SK-N-SH treated with all-trans-retinoic acid at 6 μM for 48 hours (cell line): ENCODE results near the gene OR8K3.

Experiments
- ARNTL ChIP-seq: fragments of 450-650 bp; formaldehyde crosslinking; IDR thresholded peaks from 2 replicates; pipeline ENCODE4 v1.5.0; 2020; ENCODE audit warnings: low read depth, mild to moderate bottlenecking, moderate library complexity, borderline replicate concordance
- CSDC2 ChIP-seq: fragments of 250-450 bp; sonication (Bioruptor Pico); IDR thresholded peaks from 2 replicates; pipeline ENCODE4 v1.5.0; 2020; ENCODE audit warnings: mild to moderate bottlenecking, moderate library complexity
- ESRRG ChIP-seq: fragments of 250-450 bp; sonication (Bioruptor Pico); IDR thresholded peaks from 2 replicates; pipeline ENCODE4 v1.6.1; 2021; ENCODE audit warnings: mild to moderate bottlenecking
- RARB ChIP-seq: fragments of 250-450 bp; sonication (Bioruptor Pico); IDR thresholded peaks from 2 replicates; pipeline ENCODE4 v1.8.0; 2021; ENCODE audit warnings: mild to moderate bottlenecking, moderate library complexity
- SNAI2 ChIP-seq: fragments of 250-450 bp; sonication (Bioruptor Pico); IDR thresholded peaks from 2 replicates; pipeline ENCODE4 v1.5.0; 2020; ENCODE audit warnings: mild to moderate bottlenecking, moderate library complexity
- TCF4 ChIP-seq: fragments of 250-450 bp; sonication (Bioruptor Pico); IDR thresholded peaks from 2 replicates; pipeline ENCODE4 v1.8.0; 2021; ENCODE audit warnings: mild to moderate bottlenecking, moderate library complexity, borderline replicate concordance
- TF ChIP-seq, protein P1 (sequence below): fragments of 250-450 bp; sonication (Bioruptor Pico); IDR thresholded peaks from 2 replicates; pipeline ENCODE4 v1.5.0; 2020; ENCODE audit warnings: mild to moderate bottlenecking, moderate library complexity
- TF ChIP-seq, protein P2 (sequence below): fragments of 250-450 bp; sonication (Bioruptor Pico); IDR thresholded peaks from 2 replicates; pipeline ENCODE4 v1.8.0; 2021; ENCODE audit warnings: low read depth, mild to moderate bottlenecking, moderate library complexity, borderline replicate concordance

DNA sequence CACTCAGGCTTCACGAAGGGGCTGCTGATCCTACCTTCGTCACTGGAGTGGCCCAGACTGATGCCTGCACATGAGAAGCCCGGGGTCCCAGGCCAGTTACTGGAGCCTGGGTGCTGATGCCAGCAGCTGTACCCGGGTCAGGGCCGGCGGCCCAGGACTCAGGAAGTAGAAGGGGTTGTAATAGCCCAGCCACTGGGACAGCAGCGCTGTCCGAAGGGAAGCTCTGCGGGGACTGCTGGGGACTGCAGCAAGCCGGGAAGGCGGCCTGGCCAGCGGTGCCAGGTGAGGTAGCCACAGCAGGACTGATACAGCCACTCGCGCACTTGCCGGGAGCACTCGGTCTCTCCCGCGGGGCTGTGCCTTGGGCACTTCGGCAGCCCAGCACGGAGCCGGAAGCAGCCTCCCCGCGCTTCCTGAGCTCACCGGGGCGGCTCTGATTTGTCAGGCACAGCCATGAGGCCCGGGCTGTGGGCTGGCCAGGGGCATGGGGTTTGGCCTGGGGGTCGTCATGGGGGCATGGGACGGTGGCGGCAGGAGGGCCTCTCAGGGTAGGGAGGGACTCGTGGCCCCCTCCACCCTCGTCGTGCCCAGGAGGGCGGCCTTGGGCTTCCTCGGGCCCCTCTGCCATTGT lies 17.0 kb downstream of the OR8K3 start:
- TF ChIP-seq CSDC2 (CRISPR knock-in tag) (no peak), TCF4 (CRISPR knock-in tag) (no peak), SNAI2 (CRISPR knock-in tag) (no peak), RARB (CRISPR knock-in tag) (no peak), ESRRG (CRISPR knock-in tag) (no peak), ARNTL (CRISPR knock-in tag) (no peak)
- TF ChIP-seq, protein P1, sequence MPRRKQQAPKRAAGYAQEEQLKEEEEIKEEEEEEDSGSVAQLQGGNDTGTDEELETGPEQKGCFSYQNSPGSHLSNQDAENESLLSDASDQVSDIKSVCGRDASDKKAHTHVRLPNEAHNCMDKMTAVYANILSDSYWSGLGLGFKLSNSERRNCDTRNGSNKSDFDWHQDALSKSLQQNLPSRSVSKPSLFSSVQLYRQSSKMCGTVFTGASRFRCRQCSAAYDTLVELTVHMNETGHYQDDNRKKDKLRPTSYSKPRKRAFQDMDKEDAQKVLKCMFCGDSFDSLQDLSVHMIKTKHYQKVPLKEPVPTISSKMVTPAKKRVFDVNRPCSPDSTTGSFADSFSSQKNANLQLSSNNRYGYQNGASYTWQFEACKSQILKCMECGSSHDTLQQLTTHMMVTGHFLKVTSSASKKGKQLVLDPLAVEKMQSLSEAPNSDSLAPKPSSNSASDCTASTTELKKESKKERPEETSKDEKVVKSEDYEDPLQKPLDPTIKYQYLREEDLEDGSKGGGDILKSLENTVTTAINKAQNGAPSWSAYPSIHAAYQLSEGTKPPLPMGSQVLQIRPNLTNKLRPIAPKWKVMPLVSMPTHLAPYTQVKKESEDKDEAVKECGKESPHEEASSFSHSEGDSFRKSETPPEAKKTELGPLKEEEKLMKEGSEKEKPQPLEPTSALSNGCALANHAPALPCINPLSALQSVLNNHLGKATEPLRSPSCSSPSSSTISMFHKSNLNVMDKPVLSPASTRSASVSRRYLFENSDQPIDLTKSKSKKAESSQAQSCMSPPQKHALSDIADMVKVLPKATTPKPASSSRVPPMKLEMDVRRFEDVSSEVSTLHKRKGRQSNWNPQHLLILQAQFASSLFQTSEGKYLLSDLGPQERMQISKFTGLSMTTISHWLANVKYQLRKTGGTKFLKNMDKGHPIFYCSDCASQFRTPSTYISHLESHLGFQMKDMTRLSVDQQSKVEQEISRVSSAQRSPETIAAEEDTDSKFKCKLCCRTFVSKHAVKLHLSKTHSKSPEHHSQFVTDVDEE (CRISPR knock-in tag), result no peak
- TF ChIP-seq, protein P2, sequence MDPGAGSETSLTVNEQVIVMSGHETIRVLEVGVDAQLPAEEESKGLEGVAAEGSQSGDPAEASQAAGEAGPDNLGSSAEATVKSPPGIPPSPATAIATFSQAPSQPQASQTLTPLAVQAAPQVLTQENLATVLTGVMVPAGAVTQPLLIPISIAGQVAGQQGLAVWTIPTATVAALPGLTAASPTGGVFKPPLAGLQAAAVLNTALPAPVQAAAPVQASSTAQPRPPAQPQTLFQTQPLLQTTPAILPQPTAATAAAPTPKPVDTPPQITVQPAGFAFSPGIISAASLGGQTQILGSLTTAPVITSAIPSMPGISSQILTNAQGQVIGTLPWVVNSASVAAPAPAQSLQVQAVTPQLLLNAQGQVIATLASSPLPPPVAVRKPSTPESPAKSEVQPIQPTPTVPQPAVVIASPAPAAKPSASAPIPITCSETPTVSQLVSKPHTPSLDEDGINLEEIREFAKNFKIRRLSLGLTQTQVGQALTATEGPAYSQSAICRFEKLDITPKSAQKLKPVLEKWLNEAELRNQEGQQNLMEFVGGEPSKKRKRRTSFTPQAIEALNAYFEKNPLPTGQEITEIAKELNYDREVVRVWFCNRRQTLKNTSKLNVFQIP (CRISPR knock-in tag), result no peak
